ENCODE measurements around the gene SVIL.

Gene SVIL

GRCh38 chr10:29411666-29412315 lies 223.0 kb downstream of the SVIL start:
- H3K9ac ChIP-seq (ENCODE audit: low read length), result no peak overlapping the region
- no peaks in the 10 kb centered on the region for H3K27me3 ChIP-seq (ENCODE audit: insufficient read depth, low read length)
- no peaks in the 10 kb centered on the region for H3F3A ChIP-seq (ENCODE audit: insufficient read depth, low read length)
- H3K4me2 ChIP-seq (ENCODE audit: low read length), result no peak overlapping the region
- no peak overlapping the region for H3K4me3 ChIP-seq (ENCODE audit: low read depth, low read length, poor library complexity, severe bottlenecking)
- no peaks in the 10 kb centered on the region for H4K20me1 ChIP-seq (ENCODE audit: insufficient read depth, low read length)
- H2AFZ ChIP-seq (ENCODE audit: low read length), result no peak overlapping the region
- no peaks in the 10 kb centered on the region for H3K36me3 ChIP-seq (ENCODE audit: insufficient read depth, low read length)
- no peak overlapping the region for H3K27ac ChIP-seq (ENCODE audit: low read depth, low read length, poor library complexity, severe bottlenecking)
- H3K79me2 ChIP-seq (ENCODE audit: insufficient read depth, low read length), result no peaks in the 10 kb centered on the region
- no peaks in the 10 kb centered on the region for H3K4me1 ChIP-seq (ENCODE audit: insufficient read depth, low read length, severe bottlenecking)
- TF ChIP-seq CTCF (IDR thresholded peaks at IDR 0.05; ENCODE audit: low read length) (no peak), EZH2 (IDR thresholded peaks at IDR 0.05; ENCODE audit: borderline replicate concordance, low read length) (no peak)
- H3K9me2 ChIP-seq (ENCODE audit: low read depth, low read length), result no peaks in the 10 kb centered on the region
- H3K9me3 ChIP-seq (ENCODE audit: low read length), result peaks cover 6% of the 10 kb centered on the region; the same call in 1 of the 2 replicates

GRCh38 chr10:29409241-29410054 lies 225.3 kb downstream of the SVIL start:
- Histone ChIP-seq H3K9me2 (ENCODE audit: low read depth, low read length) (no peaks in the 10 kb centered on the region), H3K9ac (ENCODE audit: low read length) (no peak overlapping the region), H3K4me3 (ENCODE audit: low read depth, low read length, poor library complexity, severe bottlenecking) (no peak overlapping the region), H3K27ac (ENCODE audit: low read depth, low read length, poor library complexity, severe bottlenecking) (no peak overlapping the region), H3K36me3 (ENCODE audit: insufficient read depth, low read length) (no peaks in the 10 kb centered on the region), H3K27me3 (ENCODE audit: insufficient read depth, low read length) (no peaks in the 10 kb centered on the region), H2AFZ (ENCODE audit: low read length) (no peak overlapping the region), H4K20me1 (ENCODE audit: insufficient read depth, low read length) (no peaks in the 10 kb centered on the region), H3K79me2 (ENCODE audit: insufficient read depth, low read length) (no peaks in the 10 kb centered on the region), H3F3A (ENCODE audit: insufficient read depth, low read length) (no peaks in the 10 kb centered on the region), H3K4me1 (ENCODE audit: insufficient read depth, low read length, severe bottlenecking) (no peaks in the 10 kb centered on the region), H3K9me3 (ENCODE audit: low read length) (peaks cover 6% of the 10 kb centered on the region; the same call in 1 of the 2 replicates), H3K4me2 (ENCODE audit: low read length) (no peak overlapping the region)
- TF ChIP-seq CTCF (IDR thresholded peaks at IDR 0.05; ENCODE audit: low read length) (no peak), EZH2 (IDR thresholded peaks at IDR 0.05; ENCODE audit: borderline replicate concordance, low read length) (no peak)

GRCh38 chr10:29408847-29409240 lies 225.9 kb downstream of the SVIL start:
- H2AFZ ChIP-seq (ENCODE audit: low read length), result no peak overlapping the region
- no peaks in the 10 kb centered on the region for H3K36me3 ChIP-seq (ENCODE audit: insufficient read depth, low read length)
- peaks cover 6% of the 10 kb centered on the region; the same call in 1 of the 2 replicates for H3K9me3 ChIP-seq (ENCODE audit: low read length)
- H3K4me1 ChIP-seq (ENCODE audit: insufficient read depth, low read length, severe bottlenecking), result no peaks in the 10 kb centered on the region
- H3K4me3 ChIP-seq (ENCODE audit: low read depth, low read length, poor library complexity, severe bottlenecking), result no peak overlapping the region
- H3K9me2 ChIP-seq (ENCODE audit: low read depth, low read length), result no peaks in the 10 kb centered on the region
- TF ChIP-seq CTCF (IDR thresholded peaks at IDR 0.05; ENCODE audit: low read length) (no peak), EZH2 (IDR thresholded peaks at IDR 0.05; ENCODE audit: borderline replicate concordance, low read length) (no peak)
- H3F3A ChIP-seq (ENCODE audit: insufficient read depth, low read length), result no peaks in the 10 kb centered on the region
- no peak overlapping the region for H3K4me2 ChIP-seq (ENCODE audit: low read length)
- H3K27me3 ChIP-seq (ENCODE audit: insufficient read depth, low read length), result no peaks in the 10 kb centered on the region
- no peaks in the 10 kb centered on the region for H4K20me1 ChIP-seq (ENCODE audit: insufficient read depth, low read length)
- no peaks in the 10 kb centered on the region for H3K79me2 ChIP-seq (ENCODE audit: insufficient read depth, low read length)
- H3K27ac ChIP-seq (ENCODE audit: low read depth, low read length, poor library complexity, severe bottlenecking), result no peak overlapping the region
- no peak overlapping the region for H3K9ac ChIP-seq (ENCODE audit: low read length)

Measured in OCI-LY1 (cell line).